Liver (tissue), 9 donors: ENCODE data around the gene PPP2R3B. TPM values are rescaled to one million over a fixed set of nuclear protein-coding genes. Genes with fewer than 3 reads are reported as not detected.

Experiments
- DNase-seq: peaks from one replicate; pipeline ENCODE4 v3.0.0-alpha.2; 2017; ENCODE audit warnings: low spot score
- H3K27ac ChIP-seq, 2 donors: one replicate each; pipeline ENCODE4 v1.7.0; 2013; ENCODE audit warnings: inconsistent platforms in 2 of 2, low read length in 2 of 2, control low read depth in 1 of 2, low read depth in 1 of 2, mild to moderate bottlenecking in 1 of 2
- H3K27me3 ChIP-seq, 4 donors: one replicate each; pipeline versions ENCODE4 v1.6.1 to v1.7.0; 2013; ENCODE audit warnings: low read length in 3 of 4, inconsistent platforms in 1 of 4, mild to moderate bottlenecking in 1 of 4, moderate library complexity in 1 of 4; ENCODE audit not compliant: control insufficient read depth in 4 of 4, insufficient read depth in 4 of 4
- H3K36me3 ChIP-seq, 4 donors: one replicate each; pipeline versions ENCODE4 v1.6.1 to v1.7.0; 2013; ENCODE audit warnings: low read length in 3 of 4, mild to moderate bottlenecking in 3 of 4, low read depth in 1 of 4, moderate library complexity in 1 of 4; ENCODE audit not compliant: control insufficient read depth in 4 of 4, insufficient read depth in 3 of 4
- H3K4me1 ChIP-seq, 4 donors: one replicate each; pipeline versions ENCODE4 v1.6.1 to v1.7.0; 2013; ENCODE audit warnings: low read length in 3 of 4, mild to moderate bottlenecking in 3 of 4, moderate library complexity in 1 of 4; ENCODE audit not compliant: control insufficient read depth in 4 of 4, insufficient read depth in 4 of 4
- H3K4me3 ChIP-seq, 3 donors: one replicate each; pipeline versions ENCODE4 v1.6.1 to v1.7.0; 2013; ENCODE audit warnings: low read length in 3 of 3, control low read depth in 1 of 3, low read depth in 1 of 3, mild to moderate bottlenecking in 1 of 3
- H3K9ac ChIP-seq, 2 donors: one replicate each; pipeline ENCODE4 v1.7.0; 2013; ENCODE audit warnings: low read length in 2 of 2, mild to moderate bottlenecking in 2 of 2, moderate library complexity in 2 of 2, control low read depth in 1 of 2, low read depth in 1 of 2
- H3K9me3 ChIP-seq, 4 donors: one replicate each; pipeline versions ENCODE4 v1.6.1 to v1.7.0; 2013; ENCODE audit warnings: low read length in 3 of 4; ENCODE audit not compliant: control insufficient read depth in 4 of 4
- ATF3 ChIP-seq: IDR thresholded peaks from 2 replicates; pipeline ENCODE4 v1.6.1; 2016; ENCODE audit warnings: antibody characterized with exemption
- CTCF ChIP-seq: fragments of 150-350 bp; IDR thresholded peaks from 2 replicates; pipeline ENCODE4 v1.5.1; 2017; ENCODE audit warnings: improper control_type of control experiment, low read depth, low read length; ENCODE audit not compliant: missing input control
- EGR1 ChIP-seq, 2 donors: IDR thresholded peaks; 2 replicates each; pipeline ENCODE4 v1.6.1; 2016 to 2018; ENCODE audit warnings: antibody characterized with exemption in 2 of 2, low read depth in 2 of 2
- FOXA1 ChIP-seq: IDR thresholded peaks from 2 replicates; pipeline ENCODE4 v1.6.1; 2016; ENCODE audit warnings: antibody characterized with exemption
- GABPA ChIP-seq, 2 donors: IDR thresholded peaks in 1 of 2; conservative IDR thresholded peaks in 1 of 2; 2 replicates each; pipeline ENCODE4 v1.6.1; 2016; ENCODE audit warnings: antibody characterized with exemption in 2 of 2, mild to moderate bottlenecking in 1 of 2, moderate library complexity in 1 of 2
- HNF4A ChIP-seq, 2 donors: conservative IDR thresholded peaks; 2 replicates each; pipeline ENCODE4 v1.6.1; 2016; ENCODE audit warnings: antibody characterized with exemption in 2 of 2, mild to moderate bottlenecking in 2 of 2
- HNF4G ChIP-seq: IDR thresholded peaks from 2 replicates; pipeline ENCODE4 v1.6.1; 2016; ENCODE audit warnings: antibody characterized with exemption
- JUND ChIP-seq, 2 donors: IDR thresholded peaks; 2 replicates each; pipeline ENCODE4 v1.6.1; 2016; ENCODE audit warnings: antibody characterized with exemption in 2 of 2
- MAX ChIP-seq: IDR thresholded peaks from 2 replicates; pipeline ENCODE4 v1.6.1; 2016; ENCODE audit warnings: antibody characterized with exemption
- NR2F2 ChIP-seq: IDR thresholded peaks from 2 replicates; pipeline ENCODE4 v1.6.1; 2016; ENCODE audit warnings: antibody characterized with exemption
- RAD21 ChIP-seq, 2 donors: IDR thresholded peaks; 2 replicates each; pipeline ENCODE4 v1.6.1; 2016; ENCODE audit warnings: antibody characterized with exemption in 2 of 2, mild to moderate bottlenecking in 2 of 2
- REST ChIP-seq: IDR thresholded peaks from 2 replicates; pipeline ENCODE4 v1.6.1; 2016; ENCODE audit warnings: antibody characterized with exemption, mild to moderate bottlenecking
- RXRA ChIP-seq, 2 donors: IDR thresholded peaks; 2 replicates each; pipeline ENCODE4 v1.6.1; 2017 to 2018; ENCODE audit warnings: antibody characterized with exemption in 2 of 2, mild to moderate bottlenecking in 1 of 2
- SP1 ChIP-seq: IDR thresholded peaks from 2 replicates; pipeline ENCODE4 v1.6.1; 2018; ENCODE audit warnings: antibody characterized with exemption, mild to moderate bottlenecking
- TAF1 ChIP-seq: conservative IDR thresholded peaks from 2 replicates; pipeline ENCODE4 v1.6.1; 2016; ENCODE audit warnings: antibody characterized with exemption, mild to moderate bottlenecking
- ZBTB33 ChIP-seq: IDR thresholded peaks from 2 replicates; pipeline ENCODE4 v1.6.1; 2016; ENCODE audit warnings: antibody characterized with exemption
- WGBS: extraction: QIAGEN DNeasy Blood & Tissue Kit; methylation state at CpG from one replicate; pipeline ENCODE4 v1.1.7; 2013; 5-methylcytosine and 5-hydroxymethylcytosine counted together
- polyA plus RNA-seq, 2 donors: library from polyadenylated mRNA; stranded (reverse) in 1 of 2; unstranded in 1 of 2; fragments of 200-250 nt in 1 of 2; fragments of >200 nt in 1 of 2; fragmentation: Nextera tagmentation in 1 of 2; extraction: Ambion mirVana in 1 of 2; gene quantifications; one replicate each; pipeline versions ENCODE4 v1.2.1 to v1.2.3, GENCODE V29; 2013 to 2015
- total RNA-seq, 2 donors: library from RNA; depleted of rRNA; stranded (reverse); fragments of >200 nt; gene quantifications; one replicate each; pipeline ENCODE4 v1.2.3, GENCODE V29; 2014
- donor health status: healthy.
- donor health status: healthy.
- donor health status: healthy.
- donor health status: healthy.
- donor health status: healthy.

The PPP2R3B gene
- total and polyA plus RNA-seq, 4 donors = 1.2 to 8.2 (median 4.3) TPM

- H3K9ac ChIP-seq = no peak overlapping the region
- WGBS = 94% methylated on average over 21 of the region's 21 CpGs
- no peaks in the 10 kb centered on the region for H3K4me1 ChIP-seq
- TF ChIP-seq JUND (IDR thresholded peaks at IDR 0.05) (no peak), MAX (no peak), TAF1 (no peak), RXRA (IDR thresholded peaks at IDR 0.05) (no peak), FOXA1 (no peak), HNF4G (no peak), REST (no peak), ATF3 (no peak), EGR1 (IDR thresholded peaks at IDR 0.05; ENCODE audit: low read depth in 2 of 2) (no peak), ZBTB33 (no peak), RAD21 (IDR thresholded peaks at IDR 0.05) (no peak), NR2F2 (no peak), GABPA (IDR thresholded peaks at IDR 0.05 in 1 of 2, conservative IDR thresholded peaks at IDR 0.05 in 1 of 2) (no peak), SP1 (no peak), CTCF (no peak), HNF4A (conservative IDR thresholded peaks at IDR 0.05) (no peak)
- no peak overlapping the region for H3K27ac ChIP-seq
- no peak for DNase-seq
- H3K36me3 ChIP-seq = peaks cover 10 to 52% (median 18%) of the 10 kb centered on the region in 4 donors
- no peaks in the 10 kb centered on the region for H3K27me3 ChIP-seq
- H3K4me3 ChIP-seq = no peak overlapping the region
- no peaks in the 10 kb centered on the region for H3K9me3 ChIP-seq
Measured at GRCh38 chrX:295136-295535, 91.6 kb downstream of the PPP2R3B start.
